ENCODE results near the gene BCORL1. TPM values are rescaled to one million over a fixed set of nuclear protein-coding genes. Genes with fewer than 3 reads are reported as not detected.

The BCORL1 gene
- total and polyA plus RNA-seq, 2 donors (not counting 3 experiments of a cell fraction or from before 2014, with no cell fraction given) = 1.8 to 13.1 TPM

DNA sequence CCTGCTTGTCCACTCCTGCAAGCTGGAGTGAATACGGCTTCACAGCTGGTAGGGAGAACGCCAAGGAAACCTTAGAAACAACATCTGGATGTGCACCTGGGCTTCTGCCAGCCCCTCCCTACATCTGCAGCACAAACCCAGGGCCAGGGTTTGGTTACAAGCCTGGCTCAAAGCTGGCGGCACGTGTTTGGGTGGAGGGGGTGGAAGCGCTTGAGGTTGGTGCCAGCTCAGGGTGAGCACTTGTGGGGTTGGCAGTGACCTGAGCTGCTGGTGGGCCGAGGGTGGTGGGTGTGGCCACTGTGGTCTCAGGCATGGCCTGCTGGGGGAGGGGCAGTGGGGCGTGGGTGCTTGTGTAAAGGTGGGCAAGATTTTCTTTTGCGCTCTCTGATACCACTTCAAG lies 112.3 kb downstream of the BCORL1 start:
- Histone ChIP-seq H4K20me1 (replicated peaks; ENCODE audit: control insufficient read depth, extremely low read depth, insufficient read depth, low read length) (no peaks in the 10 kb centered on the region), H3K9me1 (replicated peaks; ENCODE audit: control insufficient read depth, extremely low read depth, insufficient read depth, low read length) (no peaks in the 10 kb centered on the region), H3K27ac (ENCODE audit: insufficient read depth, low read depth, low read length) (no peak overlapping the region), H3K79me2 (ENCODE audit: control insufficient read depth, insufficient read depth, low read length) (peaks cover 57% of the 10 kb centered on the region), H3K4me3 (replicated peaks in 1 of 3; ENCODE audit: insufficient read depth in 1 of 3, low read depth in 1 of 3, low read length in 3 of 3) (no peak overlapping the region), H3K4me2 (ENCODE audit: insufficient read depth, low read length) (no peak overlapping the region), H3K9me3 (replicated peaks; ENCODE audit: control insufficient read depth, insufficient read depth, low read length) (no peaks in the 10 kb centered on the region), H2AFZ (ENCODE audit: low read depth, low read length) (no peak overlapping the region), H3K4me1 (ENCODE audit: control insufficient read depth, extremely low read depth, insufficient read depth, low read length) (peaks cover 34% of the 10 kb centered on the region), H3K9ac (replicated peaks; ENCODE audit: extremely low read depth, insufficient read depth, low read length) (no peak overlapping the region), H3K36me3 (ENCODE audit: control insufficient read depth in 2 of 2, extremely low read depth in 1 of 2, insufficient read depth in 2 of 2, low read length in 2 of 2) (no peaks in the 10 kb centered on the region), H3K27me3 (ENCODE audit: control insufficient read depth in 2 of 2, insufficient read depth in 2 of 2, low read length in 2 of 2) (no peaks in the 10 kb centered on the region)
- intact Hi-C loops (cut with micrococcal nuclease) (no loop called here), dilution Hi-C loops (cut with MboI; ENCODE audit: extremely low pct_ligation_motif_present, low sequenced_read_pairs) (no loop called here)
- no peak for FAIRE-seq
- POLR2A ChIA-PET = no interaction called here
- no peak for TF ChIP-seq EZH2 (IDR thresholded peaks at IDR 0.05; ENCODE audit: borderline replicate concordance, low read depth, low read length, severe bottlenecking)
- TF ChIP-seq, protein P1, sequence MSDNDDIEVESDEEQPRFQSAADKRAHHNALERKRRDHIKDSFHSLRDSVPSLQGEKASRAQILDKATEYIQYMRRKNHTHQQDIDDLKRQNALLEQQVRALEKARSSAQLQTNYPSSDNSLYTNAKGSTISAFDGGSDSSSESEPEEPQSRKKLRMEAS (IDR thresholded peaks at IDR 0.05; ENCODE audit: insufficient read depth, insufficient read length) = no peak
- no peak for TF ChIP-seq POLR2AphosphoS5 (IDR thresholded peaks at IDR 0.05; ENCODE audit: insufficient read depth, low read depth, low read length)
- no peak for TF ChIP-seq MYC (IDR thresholded peaks at IDR 0.05; ENCODE audit: low read depth, low read length)
- TF ChIP-seq, protein P2, sequence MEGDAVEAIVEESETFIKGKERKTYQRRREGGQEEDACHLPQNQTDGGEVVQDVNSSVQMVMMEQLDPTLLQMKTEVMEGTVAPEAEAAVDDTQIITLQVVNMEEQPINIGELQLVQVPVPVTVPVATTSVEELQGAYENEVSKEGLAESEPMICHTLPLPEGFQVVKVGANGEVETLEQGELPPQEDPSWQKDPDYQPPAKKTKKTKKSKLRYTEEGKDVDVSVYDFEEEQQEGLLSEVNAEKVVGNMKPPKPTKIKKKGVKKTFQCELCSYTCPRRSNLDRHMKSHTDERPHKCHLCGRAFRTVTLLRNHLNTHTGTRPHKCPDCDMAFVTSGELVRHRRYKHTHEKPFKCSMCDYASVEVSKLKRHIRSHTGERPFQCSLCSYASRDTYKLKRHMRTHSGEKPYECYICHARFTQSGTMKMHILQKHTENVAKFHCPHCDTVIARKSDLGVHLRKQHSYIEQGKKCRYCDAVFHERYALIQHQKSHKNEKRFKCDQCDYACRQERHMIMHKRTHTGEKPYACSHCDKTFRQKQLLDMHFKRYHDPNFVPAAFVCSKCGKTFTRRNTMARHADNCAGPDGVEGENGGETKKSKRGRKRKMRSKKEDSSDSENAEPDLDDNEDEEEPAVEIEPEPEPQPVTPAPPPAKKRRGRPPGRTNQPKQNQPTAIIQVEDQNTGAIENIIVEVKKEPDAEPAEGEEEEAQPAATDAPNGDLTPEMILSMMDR (IDR thresholded peaks at IDR 0.05; ENCODE audit: extremely low read depth in 1 of 2, insufficient read depth in 1 of 2, low read depth in 1 of 2, low read length in 2 of 2) = no peak
- no peak for TF ChIP-seq FOS (IDR thresholded peaks at IDR 0.05; ENCODE audit: borderline replicate concordance, insufficient read depth, low read length)
- no peak for TF ChIP-seq GATA2 (IDR thresholded peaks at IDR 0.05; ENCODE audit: insufficient read depth, insufficient read length, low read depth, low read length)
- no peak for TF ChIP-seq POLR2A (IDR thresholded peaks at IDR 0.05; ENCODE audit: low read depth, low read length)
- no peak for TF ChIP-seq JUN (IDR thresholded peaks at IDR 0.05; ENCODE audit: borderline replicate concordance, insufficient read depth, insufficient read length, low read depth)
- no TSS peak for BruUV-seq (replicated peaks)
- CTCF ChIA-PET = interaction anchor here (1.4 to 2.3 kb wide), 4 partner anchors 9 to 15 kb away, joined by 3 to 7 read pairs (median 5); no protein-coding TSS in a partner anchor
- DNase-seq (ENCODE audit: low read depth, low spot score) = no peak

Measured in endothelial cell of umbilical vein (primary cell).